Measurements from ENCODE around the gene CLRN1.
A peak's percentile ranks its signal among the peaks of the same experiment; 100 is the strongest.

The CLRN1 gene

GRCh38 chr3:150972366-150973071, at the start of gene CLRN1:
TSS of gene CLRN1 (minus strand) at chr3:150972727. CDS start at chr3:150972708, 19 bp downstream.
- H3K4me2 ChIP-seq = no peak within 1 kb of the TSS
- H3K36me3 ChIP-seq = no peaks in the 10 kb centered on the region
- no peaks in the 10 kb centered on the region for H3K27me3 ChIP-seq
- H3K9me3 ChIP-seq = no peaks in the 10 kb centered on the region
- H3K4me1 ChIP-seq = no peaks in the 10 kb centered on the region
- no peaks in the 10 kb centered on the region for H4K20me1 ChIP-seq
- no peak within 1 kb of the TSS for H3K4me3 ChIP-seq
- no peak within 1 kb of the TSS for H3K27ac ChIP-seq
- TF ChIP-seq Cebpa-rat (IDR thresholded peaks at IDR 0.05) = no peak
- no peak within 1 kb of the TSS for H3K9ac ChIP-seq

GRCh38 chr3:151016478-151016795, 43.9 kb upstream of the CLRN1 start:
- no peaks in the 10 kb centered on the region for H3K27me3 ChIP-seq
- no peak overlapping the region for H3K4me3 ChIP-seq
- H4K20me1 ChIP-seq = no peaks in the 10 kb centered on the region
- H3K36me3 ChIP-seq = no peaks in the 10 kb centered on the region
- peaks cover 16% of the 10 kb centered on the region for H3K4me1 ChIP-seq
- no peak overlapping the region for H3K4me2 ChIP-seq
- H3K9ac ChIP-seq = no peak overlapping the region
- no peak for TF ChIP-seq Cebpa-rat (IDR thresholded peaks at IDR 0.05)
- H3K27ac ChIP-seq = no peak overlapping the region
- H3K9me3 ChIP-seq = no peaks in the 10 kb centered on the region

GRCh38 chr3:151015767-151016477, 43.4 kb upstream of the CLRN1 start:
- TF ChIP-seq Cebpa-rat (IDR thresholded peaks at IDR 0.05) = no peak
- Histone ChIP-seq H3K9me3 (no peaks in the 10 kb centered on the region), H3K36me3 (no peaks in the 10 kb centered on the region), H3K27ac (no peak overlapping the region), H3K4me1 (peaks cover 21% of the 10 kb centered on the region), H4K20me1 (no peaks in the 10 kb centered on the region), H3K9ac (no peak overlapping the region), H3K27me3 (no peaks in the 10 kb centered on the region), H3K4me3 (no peak overlapping the region), H3K4me2 (no peak overlapping the region)

- no peaks in the 10 kb centered on the region for H3K27me3 ChIP-seq
- H3K27ac ChIP-seq = no peak overlapping the region
- H3K4me3 ChIP-seq = no peak overlapping the region
- no peak for TF ChIP-seq Cebpa-rat (IDR thresholded peaks at IDR 0.05)
- no peak overlapping the region for H3K9ac ChIP-seq
- H3K4me2 ChIP-seq = no peak overlapping the region
- H3K4me1 ChIP-seq = peaks cover 21% of the 10 kb centered on the region
- no peaks in the 10 kb centered on the region for H3K9me3 ChIP-seq
- H4K20me1 ChIP-seq = no peaks in the 10 kb centered on the region
- H3K36me3 ChIP-seq = no peaks in the 10 kb centered on the region
These were observed 42.7 kb upstream of the CLRN1 start for GRCh38 chr3:151015181-151015580.

GRCh38 chr3:151014501-151015018, 42.0 kb upstream of the CLRN1 start:
- H3K4me1 ChIP-seq = peaks cover 21% of the 10 kb centered on the region
- H3K27ac ChIP-seq = no peak overlapping the region
- no peak overlapping the region for H3K9ac ChIP-seq
- no peak overlapping the region for H3K4me2 ChIP-seq
- no peaks in the 10 kb centered on the region for H3K9me3 ChIP-seq
- H3K27me3 ChIP-seq = no peaks in the 10 kb centered on the region
- no peaks in the 10 kb centered on the region for H3K36me3 ChIP-seq
- no peak overlapping the region for H3K4me3 ChIP-seq
- H4K20me1 ChIP-seq = no peaks in the 10 kb centered on the region
- TF ChIP-seq Cebpa-rat (IDR thresholded peaks at IDR 0.05) = no peak

- Histone ChIP-seq H4K20me1 (no peaks in the 10 kb centered on the region), H3K9me3 (no peaks in the 10 kb centered on the region), H3K4me1 (peaks cover 21% of the 10 kb centered on the region), H3K9ac (no peak overlapping the region), H3K27me3 (no peaks in the 10 kb centered on the region), H3K27ac (no peak overlapping the region), H3K36me3 (no peaks in the 10 kb centered on the region), H3K4me3 (no peak overlapping the region), H3K4me2 (peak overlapping the region; percentile 37)
- TF ChIP-seq Cebpa-rat (IDR thresholded peaks at IDR 0.05) = no peak
These were observed 40.2 kb upstream of the CLRN1 start for GRCh38 chr3:151012753-151013152.

GRCh38 chr3:151011427-151011826, 38.9 kb upstream of the CLRN1 start:
- Histone ChIP-seq H3K27ac (no peak overlapping the region), H3K4me1 (peaks cover 21% of the 10 kb centered on the region), H3K9ac (no peak overlapping the region), H4K20me1 (no peaks in the 10 kb centered on the region), H3K27me3 (no peaks in the 10 kb centered on the region), H3K36me3 (no peaks in the 10 kb centered on the region), H3K9me3 (no peaks in the 10 kb centered on the region), H3K4me2 (peak overlapping the region; percentile 34), H3K4me3 (no peak overlapping the region)
- TF ChIP-seq Cebpa-rat (IDR thresholded peaks at IDR 0.05) = no peak

GRCh38 chr3:151009981-151010380, 37.5 kb upstream of the CLRN1 start:
- Histone ChIP-seq H3K4me1 (peaks cover 21% of the 10 kb centered on the region), H4K20me1 (no peaks in the 10 kb centered on the region), H3K4me3 (no peak overlapping the region), H3K9ac (no peak overlapping the region), H3K36me3 (no peaks in the 10 kb centered on the region), H3K27me3 (no peaks in the 10 kb centered on the region), H3K4me2 (no peak overlapping the region), H3K27ac (no peak overlapping the region), H3K9me3 (no peaks in the 10 kb centered on the region)
- TF ChIP-seq Cebpa-rat (IDR thresholded peaks at IDR 0.05) = no peak

GRCh38 chr3:151009430-151009829, 36.9 kb upstream of the CLRN1 start:
- TF ChIP-seq Cebpa-rat (IDR thresholded peaks at IDR 0.05) = no peak
- H3K9ac ChIP-seq = no peak overlapping the region
- H3K36me3 ChIP-seq = no peaks in the 10 kb centered on the region
- H3K27ac ChIP-seq = no peak overlapping the region
- no peak overlapping the region for H3K4me3 ChIP-seq
- peaks cover 21% of the 10 kb centered on the region for H3K4me1 ChIP-seq
- no peaks in the 10 kb centered on the region for H3K27me3 ChIP-seq
- no peak overlapping the region for H3K4me2 ChIP-seq
- no peaks in the 10 kb centered on the region for H4K20me1 ChIP-seq
- H3K9me3 ChIP-seq = no peaks in the 10 kb centered on the region

- Histone ChIP-seq H3K9ac (no peak overlapping the region), H3K9me3 (no peaks in the 10 kb centered on the region), H3K4me3 (no peak overlapping the region), H3K4me2 (no peak overlapping the region), H4K20me1 (no peaks in the 10 kb centered on the region), H3K36me3 (no peaks in the 10 kb centered on the region), H3K4me1 (peaks cover 21% of the 10 kb centered on the region), H3K27me3 (no peaks in the 10 kb centered on the region), H3K27ac (no peak overlapping the region)
- TF ChIP-seq Cebpa-rat (IDR thresholded peaks at IDR 0.05) = no peak
These were observed 36.2 kb upstream of the CLRN1 start for GRCh38 chr3:151008699-151009098.

Data from BLaER1 (cell line).